ENCODE results near the gene AVPR1B.

The AVPR1B gene

GRCh38 chr1:206117151-206117948 is at the start of gene AVPR1B:
Gene AVPR1B (minus strand): TSS chr1:206117388. CDS start chr1:206116890, 498 bp downstream.
- DNase-seq (ENCODE audit: low read depth in 2 of 2) = peak; percentile 10 to 27

- no peak for DNase-seq (ENCODE audit: low read depth in 2 of 2)
Measured at GRCh38 chr1:206145771-206146290, 28.6 kb upstream of the AVPR1B start.

GRCh38 chr1:206144605-206145004 is 27.4 kb upstream of the AVPR1B start:
- no peak for DNase-seq (ENCODE audit: low read depth in 2 of 2)

- no peak for DNase-seq (ENCODE audit: low read depth in 2 of 2)
Measured at GRCh38 chr1:206143537-206144172, 26.5 kb upstream of the AVPR1B start.

DNA sequence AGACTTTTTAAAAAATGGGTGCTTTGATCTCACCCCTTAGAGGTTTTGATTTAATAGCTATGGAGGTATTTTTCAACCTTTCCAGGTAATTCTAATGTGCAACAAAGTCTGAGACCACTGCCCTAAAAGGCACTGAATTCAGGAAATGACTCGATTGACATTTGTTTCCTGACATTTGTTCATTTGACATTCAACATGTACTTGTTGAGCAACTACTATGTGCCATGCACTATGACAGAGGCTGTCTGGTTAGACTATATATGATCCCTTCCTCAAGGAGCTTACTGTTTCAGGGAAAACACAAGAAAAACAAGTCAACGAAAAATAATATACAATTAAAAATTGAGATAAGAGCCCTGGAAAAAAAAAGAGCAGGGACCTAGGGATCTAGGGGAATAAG is 25.6 kb upstream of the AVPR1B start:
- no peak for DNase-seq (ENCODE audit: low read depth in 2 of 2)

- no peak for DNase-seq (ENCODE audit: low read depth in 2 of 2)
Measured at GRCh38 chr1:206142011-206142410, 24.8 kb upstream of the AVPR1B start.

DNA sequence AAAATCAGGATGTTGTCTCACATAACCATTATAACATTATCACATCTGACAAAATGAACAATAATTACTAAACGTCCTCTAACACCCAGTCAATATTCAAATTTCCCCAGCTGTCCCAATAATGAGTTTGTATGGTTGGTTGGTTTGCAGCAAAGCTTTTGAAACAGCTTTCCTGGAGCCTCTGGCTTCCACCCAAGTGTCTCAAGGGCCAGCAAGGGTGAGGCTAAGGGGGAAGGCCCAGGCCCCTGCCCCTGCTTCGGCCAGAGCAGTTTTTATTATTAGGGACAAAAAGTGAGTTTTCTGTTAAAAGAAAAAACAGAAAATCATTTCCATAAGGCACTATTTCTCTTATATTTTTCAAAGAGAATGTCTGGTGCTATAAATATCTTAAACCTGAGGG is 19.1 kb upstream of the AVPR1B start:
- DNase-seq (ENCODE audit: low read depth in 2 of 2) = no peak

GRCh38 chr1:206135248-206135647 is 18.1 kb upstream of the AVPR1B start:
- DNase-seq (ENCODE audit: low read depth in 2 of 2) = no peak

GRCh38 chr1:206133751-206134415 is 16.7 kb upstream of the AVPR1B start:
- no peak for DNase-seq (ENCODE audit: low read depth in 2 of 2)

- DNase-seq (ENCODE audit: low read depth in 2 of 2) = no peak
Measured at GRCh38 chr1:206131037-206131436, 13.8 kb upstream of the AVPR1B start.

- DNase-seq (ENCODE audit: low read depth in 2 of 2) = no peak
Measured at GRCh38 chr1:206128196-206128595, 11.0 kb upstream of the AVPR1B start.

GRCh38 chr1:206127336-206127735 is 10.1 kb upstream of the AVPR1B start:
- DNase-seq (ENCODE audit: low read depth in 2 of 2) = no peak

GRCh38 chr1:206125346-206125745 is 8.2 kb upstream of the AVPR1B start:
- DNase-seq (ENCODE audit: low read depth in 2 of 2) = no peak

DNA sequence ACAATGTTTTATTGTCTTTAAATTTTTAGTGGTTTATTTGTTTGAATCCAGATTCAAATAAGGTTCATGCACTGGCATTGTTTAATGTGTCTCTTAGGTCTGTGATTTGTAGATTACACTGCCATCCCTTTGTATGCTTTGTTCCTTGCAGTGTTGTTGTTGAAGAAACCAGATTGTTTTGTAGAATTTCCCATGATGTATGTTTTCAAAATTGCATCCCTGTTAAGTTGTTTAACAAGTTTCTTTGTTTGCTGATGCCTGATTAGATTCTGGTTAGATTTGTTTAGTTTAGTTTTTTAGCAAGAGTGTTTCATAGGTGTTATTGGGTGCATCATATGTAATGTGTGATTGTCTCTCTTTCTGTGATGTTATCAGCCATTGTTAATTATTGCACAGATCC is 5.5 kb upstream of the AVPR1B start:
- no peak for DNase-seq (ENCODE audit: low read depth in 2 of 2)

DNA sequence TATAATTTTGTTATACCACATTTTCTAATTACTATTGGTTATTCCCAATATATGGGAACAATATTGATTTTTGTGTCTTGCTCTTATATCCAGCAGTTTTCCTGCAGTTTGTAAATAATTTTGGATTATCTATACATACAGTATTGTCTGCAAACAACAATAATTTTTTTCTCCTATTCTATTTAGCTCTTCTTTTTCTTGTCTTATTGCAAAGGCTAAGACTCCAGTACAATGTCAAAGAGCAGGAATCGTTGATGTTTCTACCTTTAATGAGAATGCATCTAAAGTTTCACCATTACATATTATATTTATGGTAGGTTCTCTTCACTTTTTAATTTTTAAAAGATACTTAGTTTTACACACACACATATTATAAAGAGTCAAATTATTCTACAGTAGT is 4.1 kb upstream of the AVPR1B start:
- DNase-seq (ENCODE audit: low read depth in 2 of 2) = no peak

GRCh38 chr1:206120406-206120805 is 3.2 kb upstream of the AVPR1B start:
- DNase-seq (ENCODE audit: low read depth in 2 of 2) = no peak

GRCh38 chr1:206116873-206117150 is 376 bp downstream of the AVPR1B start:
- DNase-seq (ENCODE audit: low read depth in 2 of 2) = no peak

GRCh38 chr1:206116191-206116872 is 856 bp downstream of the AVPR1B start:
- no peak for DNase-seq (ENCODE audit: low read depth in 2 of 2)

DNA sequence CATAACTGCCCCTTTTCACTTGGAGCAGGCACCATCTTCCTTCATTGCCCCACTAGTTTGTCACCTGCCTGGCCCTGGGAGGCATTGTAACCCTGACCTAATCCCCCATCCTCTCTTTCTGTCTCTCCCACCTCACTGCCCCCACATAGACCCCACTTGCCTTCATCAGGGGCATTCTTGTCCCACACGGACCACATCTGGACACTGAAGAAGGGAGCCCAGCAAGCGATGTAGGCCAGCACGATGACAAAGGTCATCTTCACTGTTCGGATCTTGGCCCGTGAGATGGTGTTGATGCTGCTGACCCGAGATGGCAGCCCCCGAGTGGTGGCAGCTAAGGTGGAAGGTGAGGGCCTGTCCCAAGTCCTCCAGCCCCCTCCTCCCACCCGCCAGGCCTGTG is 1.4 kb downstream of the AVPR1B start:
- DNase-seq (ENCODE audit: low read depth in 2 of 2) = no peak

- DNase-seq (ENCODE audit: low read depth in 2 of 2) = no peak
Measured at GRCh38 chr1:206114692-206115640, 2.2 kb downstream of the AVPR1B start.
